ENCODE data around the gene PARP11.

DNA sequence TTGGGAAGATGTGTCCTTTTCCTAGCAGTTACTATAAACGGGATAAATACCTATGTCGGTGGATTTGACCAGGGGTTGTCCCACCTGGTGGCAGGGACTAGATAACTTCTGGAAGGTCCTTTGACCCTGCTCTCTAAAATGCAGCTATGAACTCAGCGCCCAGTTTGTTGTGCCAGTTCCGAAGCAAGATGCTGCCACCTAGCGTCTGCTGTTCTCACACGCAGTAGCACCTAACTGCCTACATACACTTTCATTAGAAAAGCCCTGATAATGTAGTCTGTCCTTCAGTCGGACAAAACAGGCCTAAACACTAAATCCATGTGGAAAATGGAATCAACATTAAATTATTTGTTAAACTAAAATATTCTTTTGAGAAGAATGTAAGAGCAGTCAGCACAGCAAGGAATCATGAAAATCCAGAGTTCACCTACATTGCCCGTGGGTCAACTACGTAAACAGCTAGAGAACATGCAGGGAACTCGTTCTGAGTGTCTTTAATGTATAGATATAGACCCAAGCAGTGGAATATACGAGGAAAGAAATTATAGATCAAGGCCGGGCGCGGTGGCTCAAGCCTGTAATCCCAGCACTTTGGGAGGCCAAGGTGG, 69.2 kb downstream of the PARP11 start:
- TF ChIP-seq, protein P1, sequence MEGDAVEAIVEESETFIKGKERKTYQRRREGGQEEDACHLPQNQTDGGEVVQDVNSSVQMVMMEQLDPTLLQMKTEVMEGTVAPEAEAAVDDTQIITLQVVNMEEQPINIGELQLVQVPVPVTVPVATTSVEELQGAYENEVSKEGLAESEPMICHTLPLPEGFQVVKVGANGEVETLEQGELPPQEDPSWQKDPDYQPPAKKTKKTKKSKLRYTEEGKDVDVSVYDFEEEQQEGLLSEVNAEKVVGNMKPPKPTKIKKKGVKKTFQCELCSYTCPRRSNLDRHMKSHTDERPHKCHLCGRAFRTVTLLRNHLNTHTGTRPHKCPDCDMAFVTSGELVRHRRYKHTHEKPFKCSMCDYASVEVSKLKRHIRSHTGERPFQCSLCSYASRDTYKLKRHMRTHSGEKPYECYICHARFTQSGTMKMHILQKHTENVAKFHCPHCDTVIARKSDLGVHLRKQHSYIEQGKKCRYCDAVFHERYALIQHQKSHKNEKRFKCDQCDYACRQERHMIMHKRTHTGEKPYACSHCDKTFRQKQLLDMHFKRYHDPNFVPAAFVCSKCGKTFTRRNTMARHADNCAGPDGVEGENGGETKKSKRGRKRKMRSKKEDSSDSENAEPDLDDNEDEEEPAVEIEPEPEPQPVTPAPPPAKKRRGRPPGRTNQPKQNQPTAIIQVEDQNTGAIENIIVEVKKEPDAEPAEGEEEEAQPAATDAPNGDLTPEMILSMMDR (IDR thresholded peaks at IDR 0.05 in 2 of 3, conservative IDR thresholded peaks at IDR 0.05 in 1 of 3; ENCODE audit: borderline replicate concordance in 1 of 3, insufficient read depth in 1 of 3, low read depth in 2 of 3, low read length in 2 of 3): peak; percentile 74 to 95 (median 93)
- TF ChIP-seq RAD21 (IDR thresholded peaks at IDR 0.05; ENCODE audit: low read depth) (peak; percentile 86), POLR2AphosphoS5 (IDR thresholded peaks at IDR 0.05; ENCODE audit: low read depth, low read length) (no peak), SRF (IDR thresholded peaks at IDR 0.05; ENCODE audit: low read depth) (no peak), ZNF274 (IDR thresholded peaks at IDR 0.05; ENCODE audit: low read depth, low read length) (no peak), SP1 (IDR thresholded peaks at IDR 0.05; ENCODE audit: low read depth) (no peak), EZH2 (IDR thresholded peaks at IDR 0.05) (no peak)

Data from HCT116 (cell line).